GM21390 (cell line): ENCODE results near the gene USP38.
"Not testable (repeated sequence)": the region's sequence is repeated elsewhere in the genome, so short reads cannot be mapped to it uniquely, and the experiment has no call there.

Experiments
- ATAC-seq: cut with Tn5 transposase; IDR thresholded peaks from one replicate; pipeline ENCODE4 v1.9.1; 2021; ENCODE audit not compliant: unreplicated experiment

The USP38 gene

GRCh38 chr4:143257356-143257755 lies 72.6 kb downstream of the USP38 start:
- no peak for ATAC-seq

GRCh38 chr4:143260750-143261149 lies 76.0 kb downstream of the USP38 start:
- ATAC-seq: no peak

- no peak for ATAC-seq
Measured at GRCh38 chr4:143262838-143263237, 78.1 kb downstream of the USP38 start.

- not testable (repeated sequence) for ATAC-seq
Measured at GRCh38 chr4:143267690-143268089, 83.0 kb downstream of the USP38 start.

GRCh38 chr4:143270256-143270838 lies 85.6 kb downstream of the USP38 start:
- ATAC-seq: no peak
